GM12865 (cell line): Measurements from ENCODE around the gene DNAJC27.
A peak's percentile ranks its signal among the peaks of the same experiment; 100 is the strongest.
"Not testable (repeated sequence)": the region's sequence is repeated elsewhere in the genome, so short reads cannot be mapped to it uniquely, and the experiment has no call there.

Experiments
- DNase-seq: peaks from one replicate; pipeline ENCODE4 v3.0.0; 2010; ENCODE audit warnings: low read depth
- H3K4me3 ChIP-seq: 2 replicates; pipeline ENCODE4 v1.5.1; 2011; ENCODE audit warnings: mild to moderate bottlenecking, low read depth, low read length, control low read depth
- CTCF ChIP-seq: IDR thresholded peaks from 2 replicates; pipeline ENCODE4 v1.5.1; 2011; ENCODE audit warnings: low read length, control low read depth, low read depth, inconsistent platforms; ENCODE audit not compliant: insufficient read depth; ENCODE audit errors: missing control alignments

The DNAJC27 gene

DNA sequence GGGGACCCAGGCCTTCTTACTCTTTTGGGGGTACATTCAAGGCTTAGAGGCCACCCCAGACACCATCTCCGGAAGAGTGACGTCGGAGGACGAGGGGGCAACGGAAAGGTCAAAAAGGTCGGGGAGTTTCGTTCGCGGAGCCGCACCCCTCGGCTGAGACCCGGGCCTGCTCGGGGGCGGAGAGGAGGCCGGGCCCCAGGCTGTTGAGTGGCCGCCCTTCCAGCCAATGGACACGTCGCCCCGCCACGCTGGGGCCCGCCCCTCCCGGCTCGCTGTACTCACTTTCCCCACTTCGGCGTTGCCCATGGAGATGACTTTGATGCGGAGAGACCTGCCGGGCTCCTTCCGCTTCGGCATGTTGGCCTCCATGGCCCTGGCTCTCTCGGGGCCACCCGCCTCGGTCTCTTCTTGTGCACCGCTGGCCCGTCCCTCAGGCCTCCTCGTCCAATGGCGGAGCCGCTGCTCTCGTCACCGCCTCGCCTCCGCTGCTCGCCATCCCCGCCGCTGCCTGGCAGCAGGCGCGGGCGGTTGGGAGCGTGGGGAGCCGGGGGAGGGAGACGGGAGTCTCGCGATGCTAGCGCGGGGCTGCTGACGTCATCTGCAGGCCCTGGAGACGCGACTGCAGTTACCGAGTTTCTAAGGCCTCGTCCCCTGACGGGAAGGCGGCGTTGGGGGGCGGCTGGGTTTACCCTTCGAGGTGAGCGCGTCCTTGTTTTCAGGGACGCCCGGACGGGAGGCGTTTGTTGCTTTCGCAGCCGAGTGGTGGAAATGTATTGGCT, at the start of gene DNAJC27:
Gene DNAJC27 (minus strand): TSS at position 420 of the 779 bp plus-strand sequence. CDS start 51 bp downstream, at position 369.
- no peak for TF ChIP-seq CTCF
- peak; percentile 99 for DNase-seq
- peak within 1 kb of the TSS; percentile 70 for H3K4me3 ChIP-seq

GRCh38 chr2:25018681-25019080, 46.9 kb upstream of the DNAJC27 start:
- no peak for DNase-seq
- no peak for TF ChIP-seq CTCF
- H3K4me3 ChIP-seq = no peak overlapping the region

DNA sequence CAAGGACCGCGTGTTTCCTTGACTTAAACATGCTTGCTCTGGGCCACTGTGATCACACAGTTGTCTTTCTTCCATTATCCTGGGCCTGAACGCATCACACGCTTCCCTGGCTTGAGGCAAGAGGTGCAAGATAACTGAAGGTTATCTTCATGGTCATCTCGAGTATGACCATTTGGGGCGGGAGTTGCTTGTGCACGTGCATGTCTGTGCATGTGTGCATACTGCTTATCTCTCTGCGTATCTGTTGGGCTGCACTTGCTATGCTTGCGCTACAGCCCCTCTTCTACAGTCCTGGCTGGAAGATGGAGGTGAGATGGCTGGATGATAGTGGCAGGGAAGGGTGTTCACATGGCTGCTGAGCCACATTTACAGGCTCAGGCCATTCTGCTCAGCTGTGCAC, 42.9 kb upstream of the DNAJC27 start:
- no peak for DNase-seq
- no peak for TF ChIP-seq CTCF
- H3K4me3 ChIP-seq = no peak overlapping the region

GRCh38 chr2:25011342-25011741, 39.6 kb upstream of the DNAJC27 start:
- H3K4me3 ChIP-seq, DNase-seq: not testable (repeated sequence)

DNA sequence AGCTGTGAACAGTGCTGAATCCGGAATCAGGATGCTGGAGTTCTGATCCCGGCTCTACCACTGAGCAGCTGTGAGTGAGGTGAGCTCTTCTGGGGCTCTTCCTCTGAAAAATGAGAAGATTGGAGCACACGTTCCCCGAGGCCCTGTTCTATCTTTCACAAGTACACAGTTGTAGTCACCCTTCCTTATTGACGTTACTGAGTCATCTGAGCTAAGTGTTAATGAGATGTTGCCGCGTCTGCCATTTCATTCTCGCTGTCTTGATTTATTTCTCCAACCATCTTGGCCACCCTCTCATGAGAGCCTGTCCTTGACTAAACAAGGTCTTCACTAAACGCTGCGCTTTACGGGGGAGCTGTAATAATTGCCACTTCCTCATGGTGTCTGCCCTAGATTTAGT, 38.2 kb upstream of the DNAJC27 start:
- TF ChIP-seq CTCF = no peak
- no peak overlapping the region for H3K4me3 ChIP-seq
- DNase-seq = no peak

- no peak overlapping the region for H3K4me3 ChIP-seq
- no peak for TF ChIP-seq CTCF
- DNase-seq = no peak
Measured at GRCh38 chr2:25002066-25002465, 30.3 kb upstream of the DNAJC27 start.

DNA sequence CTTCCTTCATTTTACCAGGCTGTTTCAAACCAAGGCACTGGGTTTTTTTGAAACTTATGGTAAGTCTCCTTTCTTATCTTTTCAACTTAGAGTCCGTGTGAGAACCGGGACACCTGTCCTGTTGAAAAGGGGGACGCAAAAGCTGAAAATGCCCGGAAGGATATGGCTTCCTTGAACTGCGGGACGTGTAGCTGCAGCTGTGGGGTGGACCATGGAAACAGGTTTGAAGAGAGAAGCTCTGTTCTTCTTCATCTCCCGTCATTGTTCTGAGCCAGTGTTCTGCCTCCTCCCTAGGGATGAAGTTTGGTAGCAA, 29.5 kb upstream of the DNAJC27 start:
- no peak for DNase-seq
- no peak overlapping the region for H3K4me3 ChIP-seq
- TF ChIP-seq CTCF = no peak
